Left ventricle myocardium inferior (tissue), 1 donor: Measurements from ENCODE around the gene FNDC11. TPM values are rescaled to one million over a fixed set of nuclear protein-coding genes. Genes with fewer than 3 reads are reported as not detected.

Experiments
- DNase-seq: peaks from one replicate; pipeline ENCODE4 v3.0.0-alpha.2; 2020
- H3K27ac ChIP-seq: fragments of 200-600 bp; replicated peaks from 2 replicates; pipeline ENCODE4 v1.8.0; 2021
- H3K27me3 ChIP-seq: fragments of 200-600 bp; 2 replicates; pipeline ENCODE4 v1.8.0; 2021; ENCODE audit warnings: low read depth
- H3K36me3 ChIP-seq: fragments of 200-600 bp; 2 replicates; pipeline ENCODE4 v1.8.0; 2021
- H3K4me1 ChIP-seq: fragments of 200-600 bp; 2 replicates; pipeline ENCODE4 v1.8.0; 2021
- H3K4me3 ChIP-seq: fragments of 200-600 bp; 2 replicates; pipeline ENCODE4 v1.8.0; 2021; ENCODE audit warnings: mild to moderate bottlenecking, moderate library complexity
- H3K9me3 ChIP-seq: fragments of 200-600 bp; replicated peaks from 2 replicates; pipeline ENCODE4 v1.8.0; 2021
- intact Hi-C: fragments of 100-400 bp; cut with micrococcal nuclease; formaldehyde crosslinking; loops from one replicate; pipeline ENCODE4 v1.11.0; 2022
- total RNA-seq: library from RNA; stranded (reverse); fragmentation: NEBNext Ultra II Directional; extraction: Animal tissue kit (Norgen Biotek cat#: 25700); gene quantifications from one replicate; pipeline ENCODE4 v1.2.1, GENCODE V29; 2021
- TF ChIP-seq, protein P1 (sequence below): fragments of 200-600 bp; IDR thresholded peaks from 2 replicates; pipeline ENCODE4 v1.8.0; 2021; ENCODE audit warnings: antibody characterized with exemption, mild to moderate bottlenecking, borderline replicate concordance
- donor health status: DM: no; HTN: yes; CAD: no; lungs with severe emphysema.

FNDC11 gene
- total RNA-seq, 1 donor from 2014 or later = 0.14 TPM

DNA sequence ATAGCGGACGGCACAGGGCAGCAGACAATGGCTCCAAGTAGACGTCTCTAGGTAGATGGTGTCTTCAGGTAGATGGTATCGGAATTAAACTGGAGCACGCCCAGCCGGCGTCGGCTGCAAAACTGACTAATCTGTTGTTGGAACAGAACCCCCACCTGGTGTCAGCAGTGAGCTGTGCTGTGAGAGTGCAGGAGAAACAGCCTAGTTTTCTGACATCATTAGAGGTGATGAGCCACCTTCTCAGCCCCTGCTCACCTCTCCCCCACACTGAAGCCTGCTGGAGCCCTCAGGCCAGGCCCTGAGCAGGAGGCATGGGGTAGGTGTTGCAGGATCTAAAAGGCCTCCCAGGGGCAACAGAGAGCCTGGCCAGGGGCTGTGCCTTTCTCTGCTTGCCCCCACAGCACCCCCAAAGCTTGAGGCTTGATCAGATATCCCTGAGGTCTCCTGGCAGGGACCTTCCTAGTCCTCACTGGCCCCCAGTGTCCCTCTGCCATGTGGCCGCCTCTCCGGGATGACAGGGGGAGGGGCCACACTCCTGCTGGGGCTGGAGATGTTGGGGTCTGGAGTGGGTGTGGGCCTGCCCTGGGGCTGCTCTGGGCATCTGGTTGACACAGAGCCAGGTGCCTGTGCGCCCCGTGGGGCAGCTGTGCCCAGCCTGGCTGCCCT lies 27.0 kb downstream of the FNDC11 start:
- Histone ChIP-seq H3K9me3 (no peaks in the 10 kb centered on the region), H3K4me3 (no peak overlapping the region), H3K4me1 (peaks cover 11% of the 10 kb centered on the region), H3K27me3 (no peaks in the 10 kb centered on the region), H3K27ac (no peak overlapping the region), H3K36me3 (no peaks in the 10 kb centered on the region)
- intact Hi-C loops = no loop called here
- TF ChIP-seq, protein P1, sequence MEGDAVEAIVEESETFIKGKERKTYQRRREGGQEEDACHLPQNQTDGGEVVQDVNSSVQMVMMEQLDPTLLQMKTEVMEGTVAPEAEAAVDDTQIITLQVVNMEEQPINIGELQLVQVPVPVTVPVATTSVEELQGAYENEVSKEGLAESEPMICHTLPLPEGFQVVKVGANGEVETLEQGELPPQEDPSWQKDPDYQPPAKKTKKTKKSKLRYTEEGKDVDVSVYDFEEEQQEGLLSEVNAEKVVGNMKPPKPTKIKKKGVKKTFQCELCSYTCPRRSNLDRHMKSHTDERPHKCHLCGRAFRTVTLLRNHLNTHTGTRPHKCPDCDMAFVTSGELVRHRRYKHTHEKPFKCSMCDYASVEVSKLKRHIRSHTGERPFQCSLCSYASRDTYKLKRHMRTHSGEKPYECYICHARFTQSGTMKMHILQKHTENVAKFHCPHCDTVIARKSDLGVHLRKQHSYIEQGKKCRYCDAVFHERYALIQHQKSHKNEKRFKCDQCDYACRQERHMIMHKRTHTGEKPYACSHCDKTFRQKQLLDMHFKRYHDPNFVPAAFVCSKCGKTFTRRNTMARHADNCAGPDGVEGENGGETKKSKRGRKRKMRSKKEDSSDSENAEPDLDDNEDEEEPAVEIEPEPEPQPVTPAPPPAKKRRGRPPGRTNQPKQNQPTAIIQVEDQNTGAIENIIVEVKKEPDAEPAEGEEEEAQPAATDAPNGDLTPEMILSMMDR = peak; percentile 43
- no peak for DNase-seq

DNA sequence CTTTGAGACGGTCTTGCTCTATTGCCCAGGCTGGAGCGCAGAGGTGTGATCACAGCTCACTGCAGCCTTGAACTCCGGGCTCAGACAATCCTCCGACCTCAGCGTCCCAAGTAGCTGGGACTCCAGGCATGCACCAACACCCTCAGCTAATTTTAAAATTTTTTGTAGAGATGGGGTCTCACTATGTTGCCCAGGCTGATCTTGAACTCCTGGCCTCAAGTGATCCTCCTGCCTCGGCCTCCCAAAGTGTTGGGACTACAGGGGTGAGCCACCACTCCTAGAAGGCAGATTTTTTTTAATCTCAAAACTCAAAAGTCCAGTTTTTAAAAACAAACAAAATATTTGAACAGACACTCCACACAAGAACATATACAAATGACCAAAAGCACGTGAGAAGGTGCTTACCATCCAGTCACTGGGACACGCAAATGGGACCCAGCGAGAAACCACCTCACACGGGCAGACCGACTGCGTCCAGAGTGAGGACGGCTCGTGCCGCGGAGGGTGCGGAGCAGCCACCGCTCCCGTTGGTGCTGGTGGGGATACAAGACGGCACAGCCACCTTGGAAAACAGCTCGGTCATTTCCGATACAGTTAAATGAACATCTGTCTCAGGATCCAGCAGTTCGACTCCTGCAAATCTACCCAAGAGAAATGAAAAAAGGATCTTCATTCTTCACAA lies 28.6 kb downstream of the FNDC11 start:
- intact Hi-C loops = no loop called here
- Histone ChIP-seq H3K4me1 (peaks cover 13% of the 10 kb centered on the region), H3K27ac (no peak overlapping the region), H3K4me3 (no peak overlapping the region), H3K9me3 (no peaks in the 10 kb centered on the region), H3K27me3 (no peaks in the 10 kb centered on the region), H3K36me3 (no peaks in the 10 kb centered on the region)
- DNase-seq = no peak
- TF ChIP-seq, protein P1 = no peak

DNA sequence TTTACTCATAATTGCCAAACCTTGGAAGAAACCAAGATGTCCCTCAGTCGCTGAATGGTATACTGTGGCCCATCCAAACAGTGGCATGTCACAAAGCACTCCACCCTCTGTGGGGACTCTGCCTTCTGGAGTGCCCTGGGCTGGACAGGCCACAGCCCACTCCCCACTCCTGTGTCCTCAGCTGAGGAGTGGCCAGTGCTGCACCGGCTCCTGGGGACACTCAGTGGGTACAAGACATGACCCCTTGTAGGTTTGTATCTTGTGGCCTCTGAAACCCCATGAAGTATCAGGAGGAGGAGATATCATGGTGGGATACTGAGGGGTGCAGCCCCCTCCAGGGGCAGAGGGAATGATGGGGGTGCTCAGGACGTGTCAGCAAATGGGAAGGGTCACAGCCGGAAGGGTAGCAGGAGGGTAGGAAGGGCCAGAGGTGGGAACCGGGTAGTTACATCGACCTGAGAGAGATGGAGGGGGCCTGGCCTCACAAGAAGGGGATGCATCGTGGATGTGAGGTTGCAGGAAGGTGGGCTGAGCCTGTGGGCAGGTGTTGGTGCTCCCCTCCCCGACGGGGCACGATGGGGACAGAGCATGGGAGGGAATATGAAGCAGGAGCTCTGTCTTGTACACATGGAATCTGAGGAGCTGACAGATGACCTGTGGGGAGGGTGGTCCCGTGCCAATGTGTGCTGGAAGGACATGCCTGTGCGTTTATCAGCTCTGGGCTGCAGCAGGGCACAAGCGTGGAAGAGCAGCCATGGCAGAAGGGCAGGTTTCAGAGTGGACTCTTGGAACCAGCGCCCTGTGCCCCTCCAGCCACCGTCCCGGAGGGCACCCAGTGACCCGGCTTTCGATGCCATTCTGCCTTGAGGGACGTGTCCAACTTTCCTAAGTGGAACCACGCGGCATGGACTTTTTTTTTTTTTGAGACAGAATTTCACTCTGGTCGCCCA lies 31.9 kb downstream of the FNDC11 start:
- intact Hi-C loops = no loop called here
- no peak overlapping the region for H3K27ac ChIP-seq
- peaks cover 29% of the 10 kb centered on the region for H3K36me3 ChIP-seq
- H3K4me1 ChIP-seq = peaks cover 10% of the 10 kb centered on the region
- H3K4me3 ChIP-seq = no peak overlapping the region
- no peaks in the 10 kb centered on the region for H3K27me3 ChIP-seq
- no peak for DNase-seq
- no peaks in the 10 kb centered on the region for H3K9me3 ChIP-seq
- TF ChIP-seq, protein P1 = no peak

DNA sequence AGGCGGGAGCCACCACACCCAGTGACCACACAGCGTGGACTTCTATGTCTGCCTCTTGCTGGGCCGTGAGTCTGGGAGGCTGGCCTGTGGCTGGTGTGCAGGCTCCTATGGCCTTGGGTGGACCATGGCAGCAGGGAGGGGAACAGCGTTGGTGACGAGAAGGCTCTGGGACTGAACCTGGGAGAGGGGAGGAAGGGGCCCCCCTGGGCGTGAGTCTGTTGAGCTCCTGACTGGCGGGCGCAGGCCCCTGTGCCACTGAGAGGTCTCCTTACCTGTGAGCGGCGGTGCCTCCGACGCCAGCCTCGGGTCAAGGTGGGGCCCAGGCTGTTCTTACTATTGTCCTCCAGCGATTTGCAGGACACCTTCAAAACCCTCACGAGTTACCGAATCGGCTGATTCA lies 32.8 kb downstream of the FNDC11 start:
- Histone ChIP-seq H3K36me3 (peaks cover 38% of the 10 kb centered on the region), H3K4me3 (no peak overlapping the region), H3K27ac (no peak overlapping the region), H3K9me3 (no peaks in the 10 kb centered on the region), H3K27me3 (no peaks in the 10 kb centered on the region), H3K4me1 (peaks cover 10% of the 10 kb centered on the region)
- no peak for DNase-seq
- intact Hi-C loops = no loop called here
- TF ChIP-seq, protein P1 = no peak

DNA sequence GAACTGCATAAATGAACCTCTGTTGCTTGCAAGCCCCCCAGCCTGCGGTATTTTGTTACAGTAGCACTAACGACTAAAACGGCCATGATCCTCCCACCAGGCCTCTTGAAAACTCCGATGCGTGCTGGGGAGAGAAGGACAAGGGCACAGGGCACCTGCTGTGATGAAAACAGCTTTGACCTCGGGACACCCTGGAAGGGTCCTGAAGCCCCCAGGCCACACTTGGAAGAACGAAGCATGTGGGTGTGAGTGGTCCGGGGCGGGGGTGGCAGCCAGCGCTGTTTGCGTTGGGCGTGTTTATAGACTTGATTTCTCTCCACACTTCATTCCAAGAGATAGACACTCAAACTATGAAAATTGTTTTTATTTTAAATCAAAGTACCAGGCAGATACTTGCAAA lies 33.3 kb downstream of the FNDC11 start:
- Histone ChIP-seq H3K36me3 (peaks cover 42% of the 10 kb centered on the region), H3K9me3 (no peaks in the 10 kb centered on the region), H3K27me3 (no peaks in the 10 kb centered on the region), H3K4me1 (peaks cover 10% of the 10 kb centered on the region), H3K27ac (no peak overlapping the region), H3K4me3 (no peak overlapping the region)
- DNase-seq = no peak
- TF ChIP-seq, protein P1 = no peak
- intact Hi-C loops = no loop called here
